D721Med (cell line): ENCODE data around the gene DOCK9.

ENCODE experiments used
- DNase-seq: peaks from one replicate; pipeline ENCODE4 v3.0.0; 2011; ENCODE audit warnings: low spot score; ENCODE audit not compliant: insufficient read length
- FAIRE-seq: peaks from 2 replicates; lab custom pipeline; 2011; peaks lifted over from hg19 to GRCh38; lab: Jason Lieb, UNC
- TF ChIP-seq, protein P1 (sequence below): IDR thresholded peaks from 2 replicates; pipeline ENCODE4 v1.5.1; 2012; ENCODE audit warnings: mild to moderate bottlenecking, control low read depth; ENCODE audit not compliant: insufficient read depth; ENCODE audit errors: missing control alignments

DOCK9 gene

GRCh38 chr13:98941126-98941525 is 36.7 kb downstream of the DOCK9 start:
- TF ChIP-seq, protein P1, sequence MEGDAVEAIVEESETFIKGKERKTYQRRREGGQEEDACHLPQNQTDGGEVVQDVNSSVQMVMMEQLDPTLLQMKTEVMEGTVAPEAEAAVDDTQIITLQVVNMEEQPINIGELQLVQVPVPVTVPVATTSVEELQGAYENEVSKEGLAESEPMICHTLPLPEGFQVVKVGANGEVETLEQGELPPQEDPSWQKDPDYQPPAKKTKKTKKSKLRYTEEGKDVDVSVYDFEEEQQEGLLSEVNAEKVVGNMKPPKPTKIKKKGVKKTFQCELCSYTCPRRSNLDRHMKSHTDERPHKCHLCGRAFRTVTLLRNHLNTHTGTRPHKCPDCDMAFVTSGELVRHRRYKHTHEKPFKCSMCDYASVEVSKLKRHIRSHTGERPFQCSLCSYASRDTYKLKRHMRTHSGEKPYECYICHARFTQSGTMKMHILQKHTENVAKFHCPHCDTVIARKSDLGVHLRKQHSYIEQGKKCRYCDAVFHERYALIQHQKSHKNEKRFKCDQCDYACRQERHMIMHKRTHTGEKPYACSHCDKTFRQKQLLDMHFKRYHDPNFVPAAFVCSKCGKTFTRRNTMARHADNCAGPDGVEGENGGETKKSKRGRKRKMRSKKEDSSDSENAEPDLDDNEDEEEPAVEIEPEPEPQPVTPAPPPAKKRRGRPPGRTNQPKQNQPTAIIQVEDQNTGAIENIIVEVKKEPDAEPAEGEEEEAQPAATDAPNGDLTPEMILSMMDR = no peak
- FAIRE-seq (no peak), DNase-seq (no peak)

- TF ChIP-seq, protein P1 = no peak
- FAIRE-seq (no peak), DNase-seq (no peak)
Observed at GRCh38 chr13:98940325-98941001, 37.4 kb downstream of the DOCK9 start.

DNA sequence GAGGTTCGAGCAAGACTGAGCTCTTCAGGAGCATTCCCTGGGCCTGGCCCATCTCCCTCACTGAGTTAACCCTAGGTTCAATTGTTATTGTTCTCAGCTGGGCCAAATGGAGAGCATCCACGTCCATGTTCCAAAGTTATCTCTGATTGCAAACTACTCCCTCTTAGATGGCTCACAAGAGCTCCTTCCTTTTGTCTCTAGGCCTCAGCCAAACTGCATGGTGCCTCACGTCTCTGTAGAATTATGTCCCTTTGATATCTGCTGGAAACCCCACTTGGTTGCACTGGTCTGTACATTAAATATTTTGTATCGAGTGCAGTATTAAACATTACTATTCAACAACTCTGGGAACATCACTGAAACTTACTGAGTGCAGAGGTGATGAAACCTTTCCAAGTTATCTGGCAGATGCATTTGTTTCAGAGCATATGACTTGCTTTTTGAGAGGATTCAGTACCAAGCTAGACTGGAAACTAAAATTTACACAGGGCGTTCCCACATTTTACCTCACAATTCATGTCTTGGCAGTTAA is 38.1 kb downstream of the DOCK9 start:
- FAIRE-seq (no peak), DNase-seq (no peak)
- TF ChIP-seq, protein P1 = no peak

DNA sequence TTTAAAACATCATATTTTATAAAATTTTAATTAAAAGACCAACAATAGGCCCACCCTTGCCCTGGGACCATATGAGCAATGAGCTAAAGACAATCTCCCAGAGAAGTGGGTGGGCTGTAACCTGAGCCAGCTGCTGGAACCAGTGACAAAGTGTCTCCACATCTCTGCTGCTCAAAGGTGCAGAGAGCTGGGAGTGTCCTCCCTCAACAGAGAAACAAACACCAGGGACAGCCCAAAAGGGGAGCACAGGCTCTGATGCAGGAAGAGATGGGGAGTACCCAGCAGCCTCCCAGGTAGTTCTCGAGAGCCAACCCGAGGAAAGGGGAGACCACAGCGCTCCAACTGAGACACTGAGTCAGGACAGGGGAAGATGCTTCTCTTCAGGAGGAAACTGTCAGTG is 39.1 kb downstream of the DOCK9 start:
- DNase-seq (no peak), FAIRE-seq (no peak)
- TF ChIP-seq, protein P1 = no peak

DNA sequence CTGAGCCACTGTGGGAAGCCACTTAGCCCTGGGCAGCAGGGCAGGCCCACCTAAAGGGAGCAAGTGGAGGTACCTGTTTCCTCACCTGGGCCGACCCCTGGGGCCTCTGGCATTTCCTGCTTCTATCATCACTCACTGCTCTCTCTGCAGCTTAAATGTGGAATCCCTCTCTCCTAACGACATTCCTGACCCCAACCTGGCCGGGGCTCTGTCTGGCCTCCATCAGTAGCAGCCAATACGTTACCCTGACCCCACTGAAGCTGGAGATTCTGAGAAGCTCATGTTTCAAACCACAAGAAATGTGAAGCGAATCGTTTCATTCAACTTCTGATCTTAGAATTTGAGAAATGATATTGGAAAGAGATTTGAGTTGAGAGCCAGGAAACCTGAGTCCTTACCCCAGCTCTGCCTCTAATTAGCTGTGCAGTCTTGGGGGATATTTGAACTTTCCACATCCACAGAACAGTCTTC is 39.9 kb downstream of the DOCK9 start:
- TF ChIP-seq, protein P1 = no peak
- DNase-seq (no peak), FAIRE-seq (no peak)

DNA sequence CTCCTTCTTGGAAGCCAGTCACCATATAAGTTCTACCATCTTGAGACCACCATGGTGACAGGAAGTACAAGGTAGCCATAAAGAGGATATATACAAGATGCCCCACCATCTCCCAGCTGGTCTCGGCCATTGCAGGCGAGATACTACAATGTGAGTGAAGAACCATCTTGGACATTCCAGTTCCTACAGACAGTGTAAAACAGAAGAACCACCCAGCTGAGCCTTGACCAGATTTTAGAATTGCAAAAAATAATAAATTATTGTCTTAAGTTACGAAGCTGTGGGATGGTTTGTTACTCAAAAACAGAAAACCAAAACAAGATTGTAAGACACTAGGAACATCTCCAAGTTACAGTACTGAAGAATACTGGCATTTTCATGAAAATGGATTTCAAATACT is 43.6 kb downstream of the DOCK9 start:
- no peak for DNase-seq
- TF ChIP-seq, protein P1 = no peak
- FAIRE-seq = no peak

DNA sequence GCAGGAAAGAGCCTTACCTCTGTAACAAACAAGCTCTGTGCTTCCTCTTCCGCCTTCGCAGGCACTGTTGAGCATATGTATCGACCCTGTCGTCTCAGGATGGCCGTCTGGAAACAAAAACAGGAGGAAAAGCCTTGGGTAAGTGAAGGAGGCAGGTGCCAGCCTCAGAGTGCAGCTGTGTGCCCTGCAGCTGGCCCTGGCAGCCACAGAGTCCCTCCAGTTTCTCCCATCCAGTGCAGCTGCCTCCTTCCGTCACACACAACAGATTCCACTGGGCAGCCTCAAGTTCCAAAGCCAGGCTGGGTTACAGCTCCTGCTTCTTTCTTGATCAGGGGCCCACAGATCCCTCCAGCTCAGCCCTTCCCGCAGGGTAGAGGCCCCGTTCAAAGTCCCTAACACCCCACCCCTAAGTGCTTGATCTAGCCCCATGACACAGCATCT is 47.7 kb downstream of the DOCK9 start:
- TF ChIP-seq, protein P1 = no peak
- no peak for FAIRE-seq
- no peak for DNase-seq
